HepG2 (cell line): ENCODE measurements around the gene SOCS3. TPM values are rescaled to one million over a fixed set of nuclear protein-coding genes. Genes with fewer than 3 reads are reported as not detected.
A peak's percentile ranks its signal among the peaks of the same experiment; 100 is the strongest.

ENCODE experiments used
- ERF ChIP-seq: IDR thresholded peaks from 2 replicates; pipeline ENCODE4 v1.6.1; 2018; ENCODE audit warnings: missing biosample characterization, missing genetic modification reagents
- GATAD1 ChIP-seq: IDR thresholded peaks from 2 replicates; pipeline ENCODE4 v1.6.1; 2016; ENCODE audit warnings: missing genetic modification reagents, missing compliant biosample characterization
- HCFC1 ChIP-seq: fragments of 150-350 bp; IDR thresholded peaks from 2 replicates; pipeline ENCODE4 v1.6.1; 2014; ENCODE audit warnings: low read depth, low read length
- MTF2 ChIP-seq: sonication (generic); formaldehyde crosslinking; IDR thresholded peaks from 2 replicates; pipeline ENCODE4 v1.5.0; 2020; ENCODE audit warnings: missing genetic modification reagents, borderline replicate concordance
- PHF21A ChIP-seq: sonication (generic); formaldehyde crosslinking; IDR thresholded peaks from 2 replicates; pipeline ENCODE4 v1.5.0; 2020; ENCODE audit warnings: mild to moderate bottlenecking, missing genetic modification reagents
- POGZ ChIP-seq: sonication (generic); formaldehyde crosslinking; IDR thresholded peaks from 2 replicates; pipeline ENCODE4 v1.4.0; 2020; ENCODE audit warnings: mild to moderate bottlenecking, missing genetic modification reagents
- RORA ChIP-seq: sonication (generic); formaldehyde crosslinking; IDR thresholded peaks from 2 replicates; pipeline ENCODE4 v1.5.0; 2020; ENCODE audit warnings: mild to moderate bottlenecking, missing genetic modification reagents, moderate library complexity
- ZNF230 ChIP-seq: sonication (generic); formaldehyde crosslinking; IDR thresholded peaks from 2 replicates; pipeline ENCODE4 v1.4.0; 2020; ENCODE audit warnings: mild to moderate bottlenecking, missing genetic modification reagents
- ZNF841 ChIP-seq: sonication (generic); formaldehyde crosslinking; IDR thresholded peaks from 2 replicates; pipeline ENCODE4 v1.8.1; 2023; ENCODE audit warnings: missing genetic modification reagents, borderline replicate concordance
- polyA plus RNA-seq, 8 experiments: library from polyadenylated mRNA; depleted of rRNA in 3 of 8; stranded (reverse) in 7 of 8; unstranded in 1 of 8; fragments of >200 nt; fragmentation: Illumina TruSeq in 4 of 8; extraction: Trizol in 4 of 8; gene quantifications; 2 replicates each; pipeline versions ENCODE4 v1.2.1 to v1.2.3, GENCODE V29; 2011 to 2016; ENCODE audit warnings: low read depth in 4 of 8, missing spikeins in 1 of 8, mixed read lengths in 1 of 8; ENCODE audit not compliant: insufficient read depth in 1 of 8
- total RNA-seq, 5 experiments: library from RNA; depleted of rRNA; stranded (reverse); fragments of >200 nt; fragmentation: Illumina TruSeq; extraction: Trizol; gene quantifications; 2 replicates each; pipeline ENCODE4 v1.2.3, GENCODE V29; 2016; ENCODE audit warnings: low read depth in 1 of 5
- TF ChIP-seq, protein P1 (sequence below): sonication (generic); formaldehyde crosslinking; IDR thresholded peaks from 2 replicates; pipeline ENCODE4 v1.4.0; 2020; ENCODE audit warnings: missing genetic modification reagents
- TF ChIP-seq, protein P2 (sequence below): sonication (generic); formaldehyde crosslinking; IDR thresholded peaks from 2 replicates; pipeline ENCODE4 v1.4.0; 2020; ENCODE audit warnings: mild to moderate bottlenecking, missing genetic modification reagents
- TF ChIP-seq, protein P3 (sequence below): sonication (generic); formaldehyde crosslinking; conservative IDR thresholded peaks from 2 replicates; pipeline ENCODE4 v1.5.0; 2020; ENCODE audit warnings: missing genetic modification reagents

The SOCS3 gene
- total and polyA plus RNA-seq, 2 of the 13 experiments (the other 11 are each of a cell fraction or from before 2014, with no cell fraction given), result 0.77 to 2.4 TPM

DNA sequence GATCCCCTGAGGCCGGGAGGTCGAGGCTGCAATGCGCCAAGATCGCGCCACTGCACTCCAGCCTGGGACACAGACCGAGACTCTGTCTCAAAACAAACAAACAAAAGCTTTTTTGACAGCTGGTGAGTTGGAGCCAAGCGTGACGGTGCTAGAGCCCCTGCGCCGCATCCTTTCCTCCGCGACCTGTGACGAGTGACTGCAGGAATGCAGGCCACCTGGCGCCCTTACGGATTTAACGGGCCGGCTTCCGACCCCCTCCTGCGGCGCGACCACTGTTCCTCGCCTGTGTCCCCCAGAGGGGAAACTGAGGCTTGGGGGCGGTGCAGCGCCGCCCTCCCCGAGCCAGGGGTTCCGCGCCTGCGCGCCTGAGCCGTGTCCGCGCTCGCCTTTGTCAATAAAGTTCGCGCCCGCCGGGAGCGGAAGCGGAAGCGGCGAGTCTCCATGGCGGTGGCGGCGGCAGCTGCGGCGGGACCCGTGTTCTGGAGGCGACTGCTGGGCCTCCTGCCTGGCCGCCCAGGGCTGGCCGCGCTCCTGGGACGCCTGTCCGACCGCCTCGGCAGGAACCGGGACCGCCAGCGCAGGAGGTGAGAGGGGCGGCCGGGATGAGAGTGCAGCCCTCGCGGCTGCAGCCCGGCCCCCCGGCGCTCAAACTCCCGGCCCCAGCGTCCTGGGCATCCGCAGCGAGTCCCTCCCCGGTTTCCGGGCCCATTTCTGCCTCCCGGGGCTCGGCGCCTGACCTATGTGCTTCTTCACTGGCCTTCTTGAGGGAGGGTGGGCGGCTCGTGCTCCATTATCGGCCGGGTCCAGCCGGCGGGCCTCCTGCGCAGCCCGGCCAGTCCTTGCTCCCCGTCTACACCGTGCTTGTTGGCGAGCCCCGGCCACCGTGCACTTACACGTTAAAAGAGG, 18.6 kb upstream of the SOCS3 start, which contains the start of gene PGS1 (continued):
- TF ChIP-seq PHF21A (CRISPR knock-in tag) (peak; percentile 79), ZNF230 (CRISPR knock-in tag) (peak; percentile 81), GATAD1 (CRISPR knock-in tag) (peak; percentile 98), ERF (peak; percentile 99), HCFC1 (peak; percentile 71), RORA (CRISPR knock-in tag) (no peak), MTF2 (CRISPR knock-in tag) (peak; percentile 91; the same call in 1 of the 2 replicates), ZNF841 (CRISPR knock-in tag) (peak; percentile 64; the same call in 1 of the 2 replicates), POGZ (CRISPR knock-in tag) (peak; percentile 93)
- TF ChIP-seq, protein P1, sequence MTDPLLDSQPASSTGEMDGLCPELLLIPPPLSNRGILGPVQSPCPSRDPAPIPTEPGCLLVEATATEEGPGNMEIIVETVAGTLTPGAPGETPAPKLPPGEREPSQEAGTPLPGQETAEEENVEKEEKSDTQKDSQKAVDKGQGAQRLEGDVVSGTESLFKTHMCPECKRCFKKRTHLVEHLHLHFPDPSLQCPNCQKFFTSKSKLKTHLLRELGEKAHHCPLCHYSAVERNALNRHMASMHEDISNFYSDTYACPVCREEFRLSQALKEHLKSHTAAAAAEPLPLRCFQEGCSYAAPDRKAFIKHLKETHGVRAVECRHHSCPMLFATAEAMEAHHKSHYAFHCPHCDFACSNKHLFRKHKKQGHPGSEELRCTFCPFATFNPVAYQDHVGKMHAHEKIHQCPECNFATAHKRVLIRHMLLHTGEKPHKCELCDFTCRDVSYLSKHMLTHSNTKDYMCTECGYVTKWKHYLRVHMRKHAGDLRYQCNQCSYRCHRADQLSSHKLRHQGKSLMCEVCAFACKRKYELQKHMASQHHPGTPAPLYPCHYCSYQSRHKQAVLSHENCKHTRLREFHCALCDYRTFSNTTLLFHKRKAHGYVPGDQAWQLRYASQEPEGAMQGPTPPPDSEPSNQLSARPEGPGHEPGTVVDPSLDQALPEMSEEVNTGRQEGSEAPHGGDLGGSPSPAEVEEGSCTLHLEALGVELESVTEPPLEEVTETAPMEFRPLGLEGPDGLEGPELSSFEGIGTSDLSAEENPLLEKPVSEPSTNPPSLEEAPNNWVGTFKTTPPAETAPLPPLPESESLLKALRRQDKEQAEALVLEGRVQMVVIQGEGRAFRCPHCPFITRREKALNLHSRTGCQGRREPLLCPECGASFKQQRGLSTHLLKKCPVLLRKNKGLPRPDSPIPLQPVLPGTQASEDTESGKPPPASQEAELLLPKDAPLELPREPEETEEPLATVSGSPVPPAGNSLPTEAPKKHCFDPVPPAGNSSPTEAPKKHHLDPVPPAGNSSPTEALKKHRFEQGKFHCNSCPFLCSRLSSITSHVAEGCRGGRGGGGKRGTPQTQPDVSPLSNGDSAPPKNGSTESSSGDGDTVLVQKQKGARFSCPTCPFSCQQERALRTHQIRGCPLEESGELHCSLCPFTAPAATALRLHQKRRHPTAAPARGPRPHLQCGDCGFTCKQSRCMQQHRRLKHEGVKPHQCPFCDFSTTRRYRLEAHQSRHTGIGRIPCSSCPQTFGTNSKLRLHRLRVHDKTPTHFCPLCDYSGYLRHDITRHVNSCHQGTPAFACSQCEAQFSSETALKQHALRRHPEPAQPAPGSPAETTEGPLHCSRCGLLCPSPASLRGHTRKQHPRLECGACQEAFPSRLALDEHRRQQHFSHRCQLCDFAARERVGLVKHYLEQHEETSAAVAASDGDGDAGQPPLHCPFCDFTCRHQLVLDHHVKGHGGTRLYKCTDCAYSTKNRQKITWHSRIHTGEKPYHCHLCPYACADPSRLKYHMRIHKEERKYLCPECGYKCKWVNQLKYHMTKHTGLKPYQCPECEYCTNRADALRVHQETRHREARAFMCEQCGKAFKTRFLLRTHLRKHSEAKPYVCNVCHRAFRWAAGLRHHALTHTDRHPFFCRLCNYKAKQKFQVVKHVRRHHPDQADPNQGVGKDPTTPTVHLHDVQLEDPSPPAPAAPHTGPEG (CRISPR knock-in tag), result peak; percentile 40
- TF ChIP-seq, protein P2, sequence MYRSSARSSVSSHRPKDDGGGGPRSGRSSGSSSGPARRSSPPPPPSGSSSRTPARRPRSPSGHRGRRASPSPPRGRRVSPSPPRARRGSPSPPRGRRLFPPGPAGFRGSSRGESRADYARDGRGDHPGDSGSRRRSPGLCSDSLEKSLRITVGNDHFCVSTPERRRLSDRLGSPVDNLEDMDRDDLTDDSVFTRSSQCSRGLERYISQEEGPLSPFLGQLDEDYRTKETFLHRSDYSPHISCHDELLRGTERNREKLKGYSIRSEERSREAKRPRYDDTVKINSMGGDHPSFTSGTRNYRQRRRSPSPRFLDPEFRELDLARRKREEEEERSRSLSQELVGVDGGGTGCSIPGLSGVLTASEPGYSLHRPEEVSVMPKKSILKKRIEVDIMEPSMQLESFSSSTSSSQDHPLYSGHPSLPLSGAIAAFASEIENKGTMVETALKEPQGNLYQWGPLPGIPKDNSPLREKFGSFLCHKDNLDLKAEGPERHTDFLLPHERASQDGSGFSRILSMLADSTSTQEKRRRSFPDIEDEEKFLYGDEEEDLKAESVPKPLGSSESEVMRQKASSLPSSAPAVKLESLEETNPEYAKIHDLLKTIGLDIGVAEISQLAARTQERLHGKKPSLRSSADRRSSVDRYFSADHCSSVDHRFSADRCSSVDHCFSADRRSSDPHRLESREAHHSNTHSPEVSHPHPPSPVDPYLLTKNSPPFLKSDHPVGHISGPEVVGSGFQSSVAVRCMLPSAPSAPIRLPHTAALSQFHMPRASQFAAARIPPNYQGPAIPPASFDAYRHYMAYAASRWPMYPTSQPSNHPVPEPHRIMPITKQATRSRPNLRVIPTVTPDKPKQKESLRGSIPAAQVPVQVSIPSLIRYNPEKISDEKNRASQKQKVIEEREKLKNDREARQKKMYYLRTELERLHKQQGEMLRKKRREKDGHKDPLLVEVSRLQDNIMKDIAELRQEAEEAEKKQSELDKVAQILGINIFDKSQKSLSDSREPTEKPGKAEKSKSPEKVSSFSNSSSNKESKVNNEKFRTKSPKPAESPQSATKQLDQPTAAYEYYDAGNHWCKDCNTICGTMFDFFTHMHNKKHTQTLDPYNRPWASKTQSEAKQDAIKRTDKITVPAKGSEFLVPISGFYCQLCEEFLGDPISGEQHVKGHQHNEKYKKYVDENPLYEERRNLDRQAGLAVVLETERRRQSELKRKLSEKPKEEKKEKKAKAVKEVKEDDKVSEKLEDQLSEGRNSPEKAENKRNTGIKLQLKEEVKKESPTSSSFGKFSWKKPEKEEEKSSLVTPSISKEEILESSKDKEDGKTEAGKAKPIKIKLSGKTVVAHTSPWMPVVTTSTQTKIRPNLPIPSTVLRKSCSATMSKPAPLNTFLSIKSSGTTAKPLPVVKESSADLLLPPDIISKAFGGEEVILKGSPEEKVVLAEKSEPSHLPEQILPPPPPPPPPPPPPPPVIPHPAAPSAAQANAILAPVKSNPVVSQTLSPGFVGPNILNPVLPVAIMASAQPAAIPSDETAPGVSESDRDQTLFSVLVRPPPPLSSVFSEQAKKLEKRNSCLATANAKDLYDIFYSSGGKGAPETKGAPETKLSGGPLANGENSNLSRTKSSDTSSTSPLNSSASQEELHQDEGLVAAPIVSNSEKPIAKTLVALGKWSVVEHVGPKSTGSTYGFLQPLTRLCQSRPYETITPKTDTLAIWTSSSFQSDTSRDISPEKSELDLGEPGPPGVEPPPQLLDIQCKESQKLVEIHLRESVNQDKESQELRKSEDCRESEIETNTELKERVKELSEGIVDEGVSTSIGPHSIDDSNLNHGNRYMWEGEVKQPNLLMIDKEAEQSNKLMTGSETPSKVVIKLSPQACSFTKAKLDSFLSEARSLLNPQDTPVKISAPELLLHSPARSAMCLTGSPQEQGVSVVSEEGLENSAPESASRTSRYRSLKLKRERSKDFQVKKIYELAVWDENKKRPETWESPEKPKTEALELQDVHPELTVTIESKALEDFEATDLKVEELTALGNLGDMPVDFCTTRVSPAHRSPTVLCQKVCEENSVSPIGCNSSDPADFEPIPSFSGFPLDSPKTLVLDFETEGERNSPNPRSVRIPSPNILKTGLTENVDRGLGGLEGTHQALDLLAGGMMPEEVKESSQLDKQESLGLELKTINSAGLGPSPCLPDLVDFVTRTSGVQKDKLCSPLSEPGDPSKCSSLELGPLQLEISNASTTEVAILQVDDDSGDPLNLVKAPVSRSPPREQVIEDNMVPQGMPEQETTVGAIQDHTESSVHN (CRISPR knock-in tag), result peak; percentile 69; the same call in 1 of the 2 replicates
- TF ChIP-seq, protein P3, sequence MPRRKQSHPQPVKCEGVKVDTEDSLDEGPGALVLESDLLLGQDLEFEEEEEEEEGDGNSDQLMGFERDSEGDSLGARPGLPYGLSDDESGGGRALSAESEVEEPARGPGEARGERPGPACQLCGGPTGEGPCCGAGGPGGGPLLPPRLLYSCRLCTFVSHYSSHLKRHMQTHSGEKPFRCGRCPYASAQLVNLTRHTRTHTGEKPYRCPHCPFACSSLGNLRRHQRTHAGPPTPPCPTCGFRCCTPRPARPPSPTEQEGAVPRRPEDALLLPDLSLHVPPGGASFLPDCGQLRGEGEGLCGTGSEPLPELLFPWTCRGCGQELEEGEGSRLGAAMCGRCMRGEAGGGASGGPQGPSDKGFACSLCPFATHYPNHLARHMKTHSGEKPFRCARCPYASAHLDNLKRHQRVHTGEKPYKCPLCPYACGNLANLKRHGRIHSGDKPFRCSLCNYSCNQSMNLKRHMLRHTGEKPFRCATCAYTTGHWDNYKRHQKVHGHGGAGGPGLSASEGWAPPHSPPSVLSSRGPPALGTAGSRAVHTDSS (CRISPR knock-in tag), result 0 out of 2 replicates have a peak, but pooled peaks have one; percentile 21
